Measurements from ENCODE around the gene TMPRSS4.

DNA sequence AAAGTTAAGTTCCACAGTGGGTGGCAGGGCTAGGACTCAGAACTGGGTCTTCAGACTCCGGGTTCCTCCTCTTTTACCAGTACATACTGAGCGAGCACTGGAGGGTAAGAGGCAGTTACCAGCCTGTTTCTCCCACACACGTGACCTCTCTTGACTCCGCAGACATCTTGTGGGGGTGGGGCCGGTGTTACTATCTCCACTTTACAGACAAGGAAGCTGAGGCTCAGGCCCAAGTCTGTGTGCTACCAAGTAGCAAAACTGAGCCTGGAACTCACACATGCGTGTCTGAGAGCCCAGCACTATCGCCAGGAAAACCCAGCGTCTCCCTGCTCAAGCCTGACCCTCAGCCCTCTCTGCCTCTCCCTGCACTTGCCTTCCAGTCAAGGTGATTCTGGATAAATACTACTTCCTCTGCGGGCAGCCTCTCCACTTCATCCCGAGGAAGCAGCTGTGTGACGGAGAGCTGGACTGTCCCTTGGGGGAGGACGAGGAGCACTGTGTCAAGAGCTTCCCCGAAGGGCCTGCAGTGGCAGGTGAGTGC lies 25.9 kb downstream of the TMPRSS4 start:
- no peak for TF ChIP-seq POLR2A (IDR thresholded peaks at IDR 0.05)
- no peak for TF ChIP-seq CTCF (IDR thresholded peaks at IDR 0.05)
